Measurements from ENCODE around the gene BAZ2A.

- no peak for TF ChIP-seq CTCF (conservative IDR thresholded peaks at IDR 0.05; ENCODE audit: low read length)
- no peak for TF ChIP-seq EZH2phosphoT487 (IDR thresholded peaks at IDR 0.05; ENCODE audit: borderline replicate concordance, low read depth, low read length)
Observed at GRCh38 chr12:56645717-56646446, 15.8 kb upstream of the BAZ2A start, which contains the start of gene ATP5F1B.
